LNCAP (cell line): ENCODE data around the gene PAFAH1B1.

ENCODE experiments used
- TF ChIP-seq, protein P1 (sequence below): fragments of 450-650 bp; IDR thresholded peaks from 2 replicates; pipeline ENCODE4 v1.5.1; 2017; ENCODE audit warnings: mild to moderate bottlenecking

PAFAH1B1 gene

DNA sequence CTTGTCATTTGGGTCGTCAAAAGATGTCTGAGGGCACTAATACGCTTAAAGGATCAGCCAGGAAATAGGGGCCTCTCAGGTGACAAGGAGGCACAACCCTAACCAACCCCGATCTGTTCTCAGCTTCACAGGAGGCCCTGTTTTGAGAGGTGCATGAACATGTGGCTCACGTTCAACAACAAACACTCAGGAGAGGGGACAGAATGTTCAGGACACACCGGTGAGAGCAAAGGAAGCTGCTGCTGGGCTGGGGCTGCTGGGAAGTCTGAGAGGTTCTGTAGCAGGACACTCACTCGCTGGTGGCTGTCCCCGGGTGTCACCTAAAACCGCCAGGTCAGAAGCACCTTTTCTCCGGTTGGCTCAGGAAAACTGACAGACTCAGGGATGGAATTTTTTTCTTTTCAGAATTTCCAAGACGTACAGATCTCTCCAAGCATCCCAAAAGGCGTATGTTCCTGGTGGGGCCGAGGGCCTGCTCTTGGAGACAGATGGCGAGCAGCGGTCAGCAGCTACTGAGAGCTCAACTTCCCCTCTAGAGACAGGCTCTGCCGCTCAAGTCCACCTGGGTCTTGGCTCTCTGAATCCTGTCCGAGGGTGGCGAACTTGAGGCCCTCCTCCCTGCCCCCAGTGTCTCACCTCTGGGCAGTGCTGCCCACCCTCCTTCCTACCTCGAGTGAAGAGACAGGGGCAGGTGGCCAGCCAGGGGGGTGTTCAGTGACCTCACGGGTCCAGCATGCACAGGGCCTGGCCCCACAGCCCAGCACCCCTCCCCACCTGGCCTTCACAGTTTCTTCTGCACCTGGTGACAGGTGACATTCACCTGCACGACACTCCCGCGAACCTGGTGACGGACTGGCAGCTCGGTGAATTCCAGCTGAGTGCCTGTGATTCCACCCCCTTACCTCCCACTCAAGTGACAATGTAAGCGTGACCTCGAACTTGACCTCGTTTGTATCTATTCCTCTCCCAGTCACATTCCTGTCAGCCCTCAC lies 95.2 kb downstream of the PAFAH1B1 start:
- TF ChIP-seq, protein P1, sequence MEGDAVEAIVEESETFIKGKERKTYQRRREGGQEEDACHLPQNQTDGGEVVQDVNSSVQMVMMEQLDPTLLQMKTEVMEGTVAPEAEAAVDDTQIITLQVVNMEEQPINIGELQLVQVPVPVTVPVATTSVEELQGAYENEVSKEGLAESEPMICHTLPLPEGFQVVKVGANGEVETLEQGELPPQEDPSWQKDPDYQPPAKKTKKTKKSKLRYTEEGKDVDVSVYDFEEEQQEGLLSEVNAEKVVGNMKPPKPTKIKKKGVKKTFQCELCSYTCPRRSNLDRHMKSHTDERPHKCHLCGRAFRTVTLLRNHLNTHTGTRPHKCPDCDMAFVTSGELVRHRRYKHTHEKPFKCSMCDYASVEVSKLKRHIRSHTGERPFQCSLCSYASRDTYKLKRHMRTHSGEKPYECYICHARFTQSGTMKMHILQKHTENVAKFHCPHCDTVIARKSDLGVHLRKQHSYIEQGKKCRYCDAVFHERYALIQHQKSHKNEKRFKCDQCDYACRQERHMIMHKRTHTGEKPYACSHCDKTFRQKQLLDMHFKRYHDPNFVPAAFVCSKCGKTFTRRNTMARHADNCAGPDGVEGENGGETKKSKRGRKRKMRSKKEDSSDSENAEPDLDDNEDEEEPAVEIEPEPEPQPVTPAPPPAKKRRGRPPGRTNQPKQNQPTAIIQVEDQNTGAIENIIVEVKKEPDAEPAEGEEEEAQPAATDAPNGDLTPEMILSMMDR: no peak

DNA sequence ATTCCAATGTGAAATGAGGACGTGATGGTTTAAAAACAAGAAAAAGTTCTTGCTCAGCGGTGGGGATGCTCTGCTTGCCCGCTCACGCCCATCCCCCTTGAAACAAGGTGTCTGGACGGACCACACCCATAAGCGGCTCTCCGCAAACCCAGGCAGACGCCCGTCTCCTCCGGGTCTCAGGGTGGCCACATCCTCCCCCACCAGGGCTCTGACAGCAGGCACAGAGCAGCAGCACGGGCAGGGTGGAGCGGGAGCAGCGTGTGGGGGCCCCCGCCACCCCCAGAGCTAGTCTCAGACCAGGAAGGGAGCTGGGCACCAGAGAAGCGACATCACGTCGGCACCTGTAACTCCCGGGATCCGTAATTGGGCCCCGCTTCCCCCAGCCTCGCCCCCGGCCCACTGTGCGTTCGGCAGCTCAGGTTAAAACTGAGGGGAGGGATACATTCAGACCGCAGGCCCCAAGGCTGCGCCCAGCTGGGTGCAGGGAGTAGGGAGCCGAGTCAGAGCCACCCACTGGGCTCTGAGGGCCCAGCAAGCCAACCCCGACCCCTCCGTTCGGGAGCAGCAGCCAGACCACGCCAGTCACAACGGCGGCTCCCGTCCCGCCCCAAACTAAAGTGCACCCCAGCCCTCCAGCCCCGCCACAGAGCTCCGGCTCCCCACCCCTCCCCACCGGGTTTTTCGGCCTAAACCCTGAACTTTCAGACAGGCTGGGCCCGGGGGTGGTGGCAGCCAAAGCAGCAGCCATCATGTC lies 96.1 kb downstream of the PAFAH1B1 start:
- TF ChIP-seq, protein P1: no peak

DNA sequence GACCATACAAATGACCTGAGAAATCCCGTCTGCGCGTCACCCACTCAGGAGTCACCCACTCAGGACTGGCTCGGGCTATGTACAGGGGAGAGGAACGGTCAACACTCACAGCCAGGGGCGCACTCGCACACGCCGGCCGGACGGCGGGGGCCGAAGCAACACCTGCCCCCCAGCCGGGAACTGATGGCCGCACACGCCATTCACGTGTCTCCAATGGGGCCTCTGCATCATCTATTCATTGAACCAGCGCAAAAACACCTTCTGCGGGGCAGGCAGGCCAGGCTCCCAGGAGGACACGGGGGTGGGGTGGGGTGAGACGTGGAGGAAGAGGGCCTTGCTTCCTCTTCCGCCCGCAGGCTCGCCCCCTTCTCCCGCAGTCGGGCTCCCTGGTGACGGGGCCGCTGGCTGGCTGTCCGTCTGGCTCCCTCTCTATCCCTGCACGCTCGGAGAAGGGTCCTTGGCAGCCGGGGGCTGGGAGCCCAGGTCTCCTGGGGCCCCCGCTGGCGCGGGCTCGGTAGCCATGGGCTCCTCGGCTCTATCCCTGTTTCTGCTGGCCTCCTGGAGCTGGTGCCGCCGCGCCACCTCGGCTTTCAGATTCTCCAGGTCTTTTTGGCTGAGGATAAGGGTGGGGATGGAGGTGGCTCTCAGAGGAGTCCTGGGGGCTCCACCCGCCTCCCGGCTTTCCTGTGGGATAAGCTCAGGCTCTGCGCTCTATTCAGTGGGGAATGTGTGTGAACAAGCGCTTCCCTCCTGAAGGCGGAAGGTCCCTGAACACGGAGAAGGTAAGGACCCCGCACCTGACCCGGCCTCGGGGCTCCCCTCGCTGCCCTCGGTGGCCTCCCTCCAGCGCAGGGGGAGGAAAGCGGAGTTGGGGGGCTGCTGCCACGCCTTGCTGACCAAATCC lies 97.0 kb downstream of the PAFAH1B1 start:
- TF ChIP-seq, protein P1: no peak

DNA sequence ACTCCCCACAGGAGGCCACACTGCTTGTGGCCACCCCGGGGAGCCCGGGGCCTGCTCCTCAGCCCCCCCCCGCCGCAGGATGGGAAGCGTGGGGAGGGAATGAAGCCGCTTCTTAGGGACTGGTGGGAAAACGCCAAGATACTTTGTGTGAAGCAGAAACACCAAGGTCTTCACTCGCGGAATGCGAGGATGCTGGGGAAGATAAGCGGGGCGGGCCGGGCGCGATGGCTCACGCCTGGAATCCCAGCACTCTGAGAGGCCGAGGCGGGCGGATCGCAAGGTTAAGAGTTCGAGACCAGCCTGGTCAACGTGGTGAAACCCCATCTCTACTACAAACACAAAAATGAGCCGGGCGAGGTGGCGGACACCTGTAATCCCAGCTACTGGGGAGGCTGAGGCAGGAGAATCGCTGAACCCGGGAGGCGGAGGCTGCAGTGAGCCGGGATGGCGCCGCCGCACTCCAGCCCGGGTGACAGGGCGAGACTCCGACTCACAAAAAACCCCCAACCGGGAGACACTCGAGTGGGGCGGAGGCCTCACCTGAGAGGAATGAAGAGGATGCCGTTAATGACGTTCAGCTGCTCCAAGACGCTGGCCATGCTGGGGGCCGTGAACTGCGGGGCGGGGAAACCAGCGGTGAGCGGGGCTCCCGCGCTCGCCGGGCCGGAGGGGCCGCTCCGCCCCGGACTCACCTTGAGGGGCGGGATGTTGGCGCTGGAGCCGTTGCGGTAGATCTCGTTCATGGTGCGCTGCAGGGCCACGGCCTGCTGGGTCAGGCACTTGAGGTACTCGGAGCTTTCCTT lies 97.8 kb downstream of the PAFAH1B1 start:
- TF ChIP-seq, protein P1: no peak

DNA sequence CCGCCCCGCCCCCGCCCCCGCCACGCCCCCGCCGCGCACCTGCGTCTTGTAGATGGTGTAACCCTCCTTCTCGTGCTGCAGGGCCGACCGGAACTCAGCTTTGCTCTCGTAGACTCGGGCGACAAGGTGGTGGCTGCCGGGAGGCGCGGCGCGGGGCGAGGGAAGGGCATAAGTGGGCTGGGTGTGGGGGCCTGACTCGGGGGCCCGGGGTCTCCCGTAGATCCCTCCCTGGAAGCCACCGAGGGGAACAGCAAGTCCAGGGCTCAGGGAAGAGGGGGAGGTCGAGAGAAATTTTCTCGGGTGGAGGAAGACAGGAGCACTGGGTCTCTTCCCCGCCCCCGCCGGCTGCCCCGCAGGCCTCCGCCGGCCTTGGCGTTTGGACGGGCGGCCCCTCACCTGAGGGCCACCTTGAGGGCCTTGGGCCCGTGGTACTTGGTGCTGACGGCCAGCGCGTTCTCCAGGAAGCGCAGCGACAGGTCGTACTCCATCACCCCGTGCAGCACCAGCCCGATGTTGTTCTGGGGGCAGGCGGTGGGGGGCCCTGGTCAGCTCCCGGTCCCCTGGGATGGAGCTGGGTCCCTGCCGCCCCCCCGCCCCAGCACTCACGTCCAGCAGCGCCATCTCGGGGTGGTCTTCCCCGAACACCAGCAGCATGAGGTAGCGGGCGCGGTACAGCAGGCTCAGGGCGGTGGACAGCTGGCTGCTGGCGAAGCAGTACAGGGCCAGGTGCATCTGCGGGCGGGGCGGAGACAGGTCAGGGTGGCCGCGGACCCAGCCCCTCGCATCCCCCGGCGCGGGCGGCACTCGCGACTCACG lies 98.7 kb downstream of the PAFAH1B1 start:
- TF ChIP-seq, protein P1: no peak

DNA sequence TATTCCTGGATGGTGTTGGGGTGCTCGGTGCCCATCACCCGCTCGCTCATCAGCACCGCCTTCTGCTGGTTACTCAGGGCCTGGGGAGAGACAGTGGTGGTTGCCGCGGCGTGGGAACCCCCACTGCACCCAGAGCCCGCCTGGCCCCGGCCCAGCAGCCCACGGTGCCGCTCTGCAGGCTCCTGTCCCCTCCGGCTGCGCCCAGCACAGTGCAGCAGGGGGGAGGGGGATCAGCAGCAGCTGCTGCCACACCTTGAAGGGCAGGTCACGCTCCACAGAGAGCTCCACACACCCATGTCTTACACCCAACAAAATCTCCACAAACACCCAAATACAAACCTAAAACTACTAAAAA lies 99.3 kb downstream of the PAFAH1B1 start:
- TF ChIP-seq, protein P1: no peak
